ENCODE data around the gene OAS2.

DNA sequence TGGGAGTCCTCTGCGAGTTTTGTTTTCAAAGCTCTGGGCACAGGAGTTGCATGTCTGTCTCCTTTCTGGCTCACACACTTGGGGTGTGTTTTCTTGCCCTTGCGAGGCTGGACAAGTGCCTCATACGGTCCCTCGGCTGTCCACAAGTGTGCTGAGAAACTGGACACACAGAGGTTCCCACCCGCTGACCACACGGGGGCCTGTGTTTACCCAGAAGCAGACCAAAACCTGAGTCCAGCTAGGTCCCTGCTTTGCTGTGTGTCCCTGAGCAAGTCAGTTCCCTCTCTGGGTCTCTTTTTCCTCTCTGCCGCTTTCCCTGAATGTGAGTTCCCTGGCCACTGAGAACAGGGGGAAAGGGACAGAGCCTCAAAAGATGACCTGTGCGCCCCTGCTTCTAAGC is 678 bp upstream of the OAS2 start:
- TF ChIP-seq POLR2A (IDR thresholded peaks at IDR 0.05) (no peak), CTCF (IDR thresholded peaks at IDR 0.05) (no peak)

Data from stomach (tissue), 4 donors.